GM12872 (cell line): ENCODE data around the gene SLX4IP.

ENCODE experiments used
- CTCF ChIP-seq: IDR thresholded peaks from 3 replicates; pipeline ENCODE4 v1.5.1; 2011; ENCODE audit warnings: low read depth, mild to moderate bottlenecking, low read length, moderate library complexity; ENCODE audit not compliant: insufficient read depth

Gene SLX4IP

GRCh38 chr20:10445758-10446157 is 10.7 kb downstream of the SLX4IP start:
- no peak for TF ChIP-seq CTCF

- TF ChIP-seq CTCF = no peak
These were observed 11.9 kb downstream of the SLX4IP start for GRCh38 chr20:10447028-10447427.

GRCh38 chr20:10448270-10449156 is 13.4 kb downstream of the SLX4IP start:
- no peak for TF ChIP-seq CTCF

- TF ChIP-seq CTCF = no peak
These were observed 14.2 kb downstream of the SLX4IP start for GRCh38 chr20:10449270-10449669.

GRCh38 chr20:10453241-10453640 is 18.1 kb downstream of the SLX4IP start:
- TF ChIP-seq CTCF = no peak

- no peak for TF ChIP-seq CTCF
These were observed 19.1 kb downstream of the SLX4IP start for GRCh38 chr20:10454151-10454750.

- no peak for TF ChIP-seq CTCF
These were observed 26.4 kb downstream of the SLX4IP start for GRCh38 chr20:10461495-10461894.
